HG03565 (cell line): ENCODE data around the gene GABRG3.

Source experiments
- ATAC-seq: cut with Tn5 transposase; IDR thresholded peaks from one replicate; pipeline ENCODE4 v1.9.1; 2021; ENCODE audit warnings: mild to moderate bottlenecking, moderate library complexity; ENCODE audit not compliant: unreplicated experiment

GABRG3 gene

DNA sequence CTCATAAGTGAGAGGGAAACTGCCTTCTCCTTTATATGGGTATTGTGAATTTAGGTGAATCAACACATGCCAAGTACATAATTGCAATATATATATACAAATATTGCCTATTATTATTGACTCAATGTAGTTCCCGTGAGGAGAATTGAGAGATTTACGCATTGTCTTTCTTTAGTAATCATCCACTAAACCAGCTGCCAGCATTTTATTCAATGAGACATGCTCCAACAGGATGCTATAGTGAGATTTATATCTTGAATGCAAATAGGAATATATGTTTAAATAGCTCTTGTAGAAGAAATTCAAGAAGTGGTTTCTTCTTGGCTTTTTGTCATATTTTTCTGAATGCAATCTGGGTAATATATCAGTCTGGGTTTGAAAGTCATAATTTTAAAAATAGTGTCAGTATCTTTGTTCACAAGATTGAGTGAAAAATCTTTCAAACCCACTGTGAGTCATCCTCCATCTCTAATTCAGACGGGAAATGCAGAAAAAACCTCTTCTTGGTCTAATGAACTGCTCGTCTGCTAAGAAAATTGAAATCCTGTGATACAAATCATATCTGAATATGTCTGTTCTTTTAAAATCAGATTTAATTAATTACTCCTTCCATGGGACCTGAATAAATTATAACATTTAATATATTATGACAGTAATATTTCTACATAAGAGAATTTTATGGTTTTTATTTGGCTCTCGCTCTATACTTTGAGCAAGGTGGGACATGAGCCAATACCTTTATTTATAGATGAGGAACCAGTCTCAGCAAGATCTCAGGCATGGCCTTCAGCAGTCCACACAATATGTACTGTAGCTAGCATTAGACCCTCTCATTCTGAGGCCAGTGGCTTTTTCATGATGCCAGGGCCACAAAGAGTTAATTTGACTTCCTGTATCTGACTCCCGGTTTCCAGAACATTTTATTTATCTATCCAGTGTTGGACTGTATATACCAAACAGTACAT, 516.0 kb downstream of the GABRG3 start:
- ATAC-seq: no peak

GRCh38 chr15:27487846-27488245, 516.9 kb downstream of the GABRG3 start:
- no peak for ATAC-seq

GRCh38 chr15:27490867-27491595, 520.0 kb downstream of the GABRG3 start:
- no peak for ATAC-seq

DNA sequence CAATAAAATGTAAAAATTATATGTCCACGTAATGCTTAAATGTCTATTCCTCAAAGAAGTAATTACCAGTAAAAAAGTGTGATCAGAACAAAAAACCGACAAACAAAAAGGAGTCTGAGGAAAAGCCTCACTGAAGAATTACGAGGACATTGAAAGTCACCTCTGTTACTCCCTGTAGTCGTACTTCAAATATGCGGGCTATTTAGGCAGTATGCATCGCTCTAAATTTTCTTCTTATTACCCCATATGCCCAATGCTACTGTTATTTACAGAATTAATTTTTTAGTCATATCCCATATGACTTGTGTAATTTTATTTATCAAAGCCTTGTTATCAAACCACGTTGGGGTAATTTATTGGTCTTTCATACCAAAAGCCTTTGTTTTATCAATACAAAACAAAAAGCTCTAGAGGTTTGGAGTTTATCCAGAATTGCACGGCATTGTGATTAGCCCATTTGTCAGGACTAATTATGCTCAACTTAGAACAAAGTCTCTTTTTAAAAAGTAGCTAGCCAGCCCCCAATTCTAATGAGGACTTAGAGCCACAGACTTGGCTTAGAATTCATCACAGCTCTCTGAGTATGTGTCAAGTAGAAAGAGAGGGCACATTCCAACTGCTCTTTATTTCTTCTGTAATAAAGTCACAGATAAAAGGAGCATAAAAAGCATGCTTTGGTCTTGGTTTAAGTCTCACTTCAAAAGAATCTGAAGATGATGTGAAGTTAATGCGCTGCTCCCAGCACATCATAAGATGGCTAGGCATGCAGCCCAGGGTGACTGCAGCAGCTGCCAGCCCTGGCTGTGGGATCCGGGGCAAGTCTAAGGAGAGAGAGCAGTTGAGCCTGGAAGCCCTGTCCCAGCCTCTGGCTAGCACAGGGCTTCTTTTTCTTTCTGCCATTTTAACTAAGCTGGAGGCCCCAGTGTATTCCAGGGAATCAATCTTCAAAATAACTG, 521.0 kb downstream of the GABRG3 start:
- ATAC-seq: no peak

- ATAC-seq: no peak
Measured at GRCh38 chr15:27495963-27496459, 525.0 kb downstream of the GABRG3 start.

DNA sequence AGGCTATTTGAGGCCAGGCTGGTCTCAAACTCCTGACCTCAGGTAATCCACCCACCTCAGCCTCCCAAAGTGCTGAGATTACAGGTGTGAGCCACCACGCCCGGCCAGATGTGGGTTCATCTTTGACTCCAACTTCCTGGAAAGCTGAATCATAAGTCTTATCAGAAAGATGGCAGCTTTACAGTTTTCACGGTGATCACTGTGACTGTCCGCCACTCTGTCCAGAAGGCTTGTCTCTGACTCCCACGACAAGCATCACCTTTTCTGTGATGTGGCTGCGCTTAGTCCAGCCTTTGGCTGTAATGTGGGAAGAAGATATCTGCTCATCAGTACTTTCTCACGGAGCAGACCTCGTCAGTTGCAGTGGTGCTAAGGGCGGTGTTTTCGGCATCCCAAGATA, 527.7 kb downstream of the GABRG3 start:
- no peak for ATAC-seq

GRCh38 chr15:27499191-27499590, 528.2 kb downstream of the GABRG3 start:
- no peak for ATAC-seq

- ATAC-seq: no peak
Measured at GRCh38 chr15:27499719-27500118, 528.7 kb downstream of the GABRG3 start.

DNA sequence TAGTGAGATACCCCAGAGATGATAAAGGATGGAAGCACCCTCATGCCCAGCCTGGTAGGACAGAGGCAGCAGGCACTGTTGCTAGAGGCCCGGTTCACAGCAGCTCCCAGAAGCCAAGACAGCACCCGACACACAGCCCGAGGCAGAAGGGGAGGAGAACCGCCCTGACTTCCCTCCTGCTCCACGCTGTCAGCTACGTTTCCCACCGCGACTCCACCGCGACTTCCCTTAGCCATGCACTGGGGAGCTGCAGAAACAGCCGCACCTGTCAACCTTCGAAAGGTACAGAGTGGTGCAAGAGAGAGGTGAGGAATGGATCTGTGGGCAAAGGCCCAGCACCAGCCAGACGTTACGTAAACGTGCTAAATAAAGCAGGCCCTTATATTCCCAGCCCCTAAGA, 529.2 kb downstream of the GABRG3 start:
- no peak for ATAC-seq

- ATAC-seq: no peak
Measured at GRCh38 chr15:27506752-27507151, 535.8 kb downstream of the GABRG3 start.

- no peak for ATAC-seq
Measured at GRCh38 chr15:27509014-27509413, 538.0 kb downstream of the GABRG3 start.

GRCh38 chr15:27512281-27513001, 541.5 kb downstream of the GABRG3 start:
- ATAC-seq: no peak

GRCh38 chr15:27514526-27514925, 543.5 kb downstream of the GABRG3 start:
- no peak for ATAC-seq

DNA sequence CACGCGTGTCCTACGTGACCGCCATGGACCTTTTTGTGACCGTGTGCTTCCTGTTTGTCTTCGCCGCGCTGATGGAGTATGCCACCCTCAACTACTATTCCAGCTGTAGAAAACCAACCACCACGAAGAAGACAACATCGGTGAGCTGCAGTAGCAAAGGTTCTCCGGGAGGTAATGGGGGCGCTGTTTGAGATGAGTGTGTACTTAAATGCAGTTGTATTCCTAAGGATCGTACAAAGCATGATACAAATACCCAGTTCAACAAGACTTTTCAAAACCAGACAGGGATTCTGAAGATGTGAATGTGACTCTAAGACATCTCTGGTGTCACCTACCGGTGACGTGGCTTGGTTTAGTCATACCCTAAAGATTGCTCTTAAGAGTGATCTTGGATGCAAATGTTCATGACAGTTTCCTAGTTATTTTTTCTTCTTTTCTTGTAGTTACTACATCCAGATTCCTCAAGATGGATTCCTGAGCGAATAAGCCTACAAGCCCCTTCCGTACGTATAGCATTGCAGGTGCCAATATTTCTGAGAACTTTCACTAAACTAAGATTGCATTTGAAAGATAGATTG, 556.6 kb downstream of the GABRG3 start:
- no peak for ATAC-seq

GRCh38 chr15:27529399-27529798, 558.4 kb downstream of the GABRG3 start:
- ATAC-seq: no peak

DNA sequence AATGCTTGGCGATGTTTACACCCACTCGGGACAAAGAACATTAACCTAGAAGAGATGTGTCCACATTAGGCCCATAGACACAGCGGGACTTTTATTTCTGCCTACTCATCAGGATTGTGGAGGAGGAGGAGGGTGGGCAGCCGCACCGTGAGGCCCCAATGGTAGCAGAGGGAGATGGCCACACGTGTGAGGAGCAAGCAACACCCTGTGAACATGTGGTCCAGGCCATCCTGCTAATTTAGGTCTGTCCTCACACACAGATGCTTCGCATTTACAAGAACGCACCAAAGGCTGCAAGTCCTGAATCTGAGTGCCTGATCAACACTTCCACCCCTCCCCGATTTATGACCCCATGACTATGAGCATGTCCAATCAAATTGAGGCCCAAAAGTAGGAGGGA, 560.0 kb downstream of the GABRG3 start:
- ATAC-seq: no peak

- ATAC-seq: no peak
Measured at GRCh38 chr15:27532358-27532757, 561.4 kb downstream of the GABRG3 start.

GRCh38 chr15:27535445-27536129, 564.6 kb downstream of the GABRG3 start:
- no peak for ATAC-seq

DNA sequence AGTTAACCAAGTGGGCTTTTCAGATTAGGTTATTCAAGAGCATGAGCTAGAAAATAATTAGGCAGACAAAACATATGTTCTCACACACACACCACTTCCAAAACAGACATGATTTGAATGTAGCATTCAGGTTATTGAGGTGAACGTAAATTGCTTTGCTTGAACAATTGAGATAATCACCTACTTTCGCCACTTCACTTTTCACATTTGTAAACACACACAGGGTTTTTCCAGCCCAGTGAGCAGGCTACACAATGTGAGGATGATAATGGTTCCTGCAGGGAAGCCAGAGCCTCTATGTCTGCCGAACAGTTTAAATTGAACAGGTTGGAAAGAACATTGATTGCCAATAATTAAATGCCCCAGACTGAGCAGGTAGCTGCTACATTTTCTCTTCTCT, 567.3 kb downstream of the GABRG3 start:
- ATAC-seq: no peak
